HG03378 (cell line): ENCODE data around the gene CLIP3.
"Not testable (repeated sequence)": the region's sequence is repeated elsewhere in the genome, so short reads cannot be mapped to it uniquely, and the experiment has no call there.

Experiments used
- ATAC-seq: cut with Tn5 transposase; IDR thresholded peaks from one replicate; pipeline ENCODE4 v1.9.1; 2021; ENCODE audit warnings: mild to moderate bottlenecking, moderate library complexity; ENCODE audit not compliant: unreplicated experiment

The CLIP3 gene

GRCh38 chr19:36032251-36033104 is at the start of gene CLIP3:
CLIP3 (minus strand) TSS chr19:36032873; CDS start chr19:36032357, 516 bp downstream.
- ATAC-seq, result no peak

- ATAC-seq, result no peak
These were observed 49.2 kb upstream of the CLIP3 start for GRCh38 chr19:36081894-36082293.

- no peak for ATAC-seq
These were observed 48.7 kb upstream of the CLIP3 start for GRCh38 chr19:36081385-36081784.

GRCh38 chr19:36079389-36079945 is 46.8 kb upstream of the CLIP3 start:
- no peak for ATAC-seq

GRCh38 chr19:36073121-36073876 is 40.6 kb upstream of the CLIP3 start:
- ATAC-seq, result no peak

- ATAC-seq, result no peak
These were observed 39.4 kb upstream of the CLIP3 start for GRCh38 chr19:36072081-36072480.

GRCh38 chr19:36068810-36069499 is 36.3 kb upstream of the CLIP3 start:
- not testable (repeated sequence) for ATAC-seq

- no peak for ATAC-seq
These were observed 35.0 kb upstream of the CLIP3 start for GRCh38 chr19:36067681-36068080.

GRCh38 chr19:36064826-36065225 is 32.2 kb upstream of the CLIP3 start:
- no peak for ATAC-seq

GRCh38 chr19:36061367-36061766 is 28.7 kb upstream of the CLIP3 start:
- no peak for ATAC-seq

GRCh38 chr19:36060430-36060829 is 27.8 kb upstream of the CLIP3 start:
- ATAC-seq, result no peak

- no peak for ATAC-seq
These were observed 26.7 kb upstream of the CLIP3 start for GRCh38 chr19:36059180-36059910.

GRCh38 chr19:36058481-36059179 is 26.0 kb upstream of the CLIP3 start:
- ATAC-seq, result no peak

GRCh38 chr19:36054733-36055686 is 22.3 kb upstream of the CLIP3 start, which contains the start of gene WDR62:
WDR62 (plus strand) TSS chr19:36054897; CDS start chr19:36054972, 75 bp downstream.
- ATAC-seq, result peak; percentile 69

GRCh38 chr19:36054119-36054732 is 21.6 kb upstream of the CLIP3 start, which contains the start of gene THAP8:
THAP8 (minus strand) TSS chr19:36054285; CDS start chr19:36054217, 68 bp downstream.
- ATAC-seq, result peak; percentile 74

- ATAC-seq, result no peak
These were observed 19.0 kb upstream of the CLIP3 start for GRCh38 chr19:36051637-36052036.

GRCh38 chr19:36051236-36051635 is 18.6 kb upstream of the CLIP3 start:
- ATAC-seq, result no peak

GRCh38 chr19:36049080-36049698 is 16.5 kb upstream of the CLIP3 start:
- ATAC-seq, result no peak
